OCI-LY1 (cell line): Measurements from ENCODE around the gene ZSWIM5.

Experiments
- CTCF ChIP-seq: fragments of 200-600 bp; sonication (generic), shearing (Covaris generic); IDR thresholded peaks from 2 replicates; pipeline ENCODE4 v1.5.1; 2017; ENCODE audit warnings: mild to moderate bottlenecking, antibody characterized with exemption, low read length, moderate library complexity, mixed read lengths
- EZH2 ChIP-seq: fragments of 200-600 bp; sonication (generic), shearing (Covaris generic); IDR thresholded peaks from 2 replicates; pipeline ENCODE4 v1.8.0; 2017; ENCODE audit warnings: borderline replicate concordance, mixed run types, mild to moderate bottlenecking, antibody characterized with exemption, low read length, moderate library complexity, mixed read lengths

GRCh38 chr1:45215485-45216199, 9.2 kb upstream of the ZSWIM5 start:
- no peak for TF ChIP-seq CTCF
- TF ChIP-seq EZH2, result no peak
